Femur (tissue), 1 donor: Measurements from ENCODE around the gene BMF.

Experiments
- DNase-seq: peaks from one replicate; pipeline ENCODE4 v3.0.0-alpha.2; 2017

The BMF gene

DNA sequence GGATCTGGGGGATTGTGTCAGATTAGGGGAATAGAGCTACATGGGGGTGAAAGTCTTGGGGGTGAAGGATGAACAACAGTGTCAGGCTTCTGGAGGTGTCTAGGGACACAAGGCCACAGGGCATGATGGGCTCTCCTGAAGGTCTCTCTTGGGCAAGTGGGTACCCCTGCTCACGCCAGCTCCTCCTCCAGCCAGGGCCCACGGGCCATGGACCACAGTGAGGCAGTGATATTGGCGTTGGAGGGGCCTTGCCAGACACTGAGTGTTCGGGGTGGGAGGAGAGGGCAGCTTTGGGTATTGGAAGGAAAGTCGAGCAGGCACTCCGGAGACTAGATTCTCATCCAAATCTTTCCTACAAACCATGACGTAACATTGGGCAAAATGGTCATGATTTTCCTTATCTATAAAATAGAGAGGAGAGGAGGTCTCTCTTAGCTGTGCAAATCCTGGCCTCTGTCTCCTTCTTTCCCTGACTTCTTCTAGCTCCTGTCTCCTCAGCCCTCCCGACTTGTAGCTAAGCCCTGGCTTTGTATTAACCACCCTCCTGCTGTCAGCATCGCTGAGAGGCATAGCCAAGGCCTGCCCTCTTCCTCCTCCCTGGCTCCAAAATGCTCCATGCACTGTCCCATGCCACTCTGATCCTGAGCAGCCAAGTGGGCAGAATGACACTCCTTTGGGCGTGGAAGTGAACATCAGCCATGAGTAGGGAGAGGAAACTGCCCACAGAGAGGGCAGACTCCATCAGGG, 45.7 kb downstream of the BMF start:
- DNase-seq = no peak

DNA sequence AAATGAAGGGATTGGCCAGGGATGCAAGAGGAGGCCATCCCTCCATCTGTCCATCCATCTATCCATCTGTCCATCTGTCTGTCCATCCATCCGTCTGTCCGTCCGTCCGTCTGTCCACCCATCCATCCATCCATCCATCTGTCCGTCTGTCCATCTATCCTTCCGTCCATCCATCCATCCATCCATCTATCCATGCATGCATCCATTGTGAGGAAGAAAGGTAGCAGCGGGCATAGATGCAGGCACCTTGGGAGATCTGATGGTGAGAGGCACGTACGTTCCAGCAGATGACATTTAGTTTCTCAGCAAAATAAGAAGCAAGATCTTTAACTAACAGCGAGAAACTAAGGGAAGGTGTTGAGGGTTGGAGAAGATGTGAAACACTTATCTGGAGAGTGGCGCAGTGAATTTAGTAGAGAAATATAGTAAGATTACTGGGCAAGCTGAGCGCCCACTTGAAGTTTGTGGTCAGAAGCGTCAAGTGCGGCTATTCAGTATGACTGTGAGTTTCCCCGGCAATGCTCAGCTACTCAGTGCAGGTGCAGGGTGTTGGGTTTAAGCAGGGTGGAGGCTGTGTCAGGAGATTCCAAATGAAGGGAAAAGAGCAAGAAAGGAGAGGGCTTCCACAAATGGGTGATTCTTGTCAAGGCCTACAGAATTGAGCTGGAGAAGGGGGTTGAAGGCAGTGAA, 47.3 kb downstream of the BMF start:
- no peak for DNase-seq

DNA sequence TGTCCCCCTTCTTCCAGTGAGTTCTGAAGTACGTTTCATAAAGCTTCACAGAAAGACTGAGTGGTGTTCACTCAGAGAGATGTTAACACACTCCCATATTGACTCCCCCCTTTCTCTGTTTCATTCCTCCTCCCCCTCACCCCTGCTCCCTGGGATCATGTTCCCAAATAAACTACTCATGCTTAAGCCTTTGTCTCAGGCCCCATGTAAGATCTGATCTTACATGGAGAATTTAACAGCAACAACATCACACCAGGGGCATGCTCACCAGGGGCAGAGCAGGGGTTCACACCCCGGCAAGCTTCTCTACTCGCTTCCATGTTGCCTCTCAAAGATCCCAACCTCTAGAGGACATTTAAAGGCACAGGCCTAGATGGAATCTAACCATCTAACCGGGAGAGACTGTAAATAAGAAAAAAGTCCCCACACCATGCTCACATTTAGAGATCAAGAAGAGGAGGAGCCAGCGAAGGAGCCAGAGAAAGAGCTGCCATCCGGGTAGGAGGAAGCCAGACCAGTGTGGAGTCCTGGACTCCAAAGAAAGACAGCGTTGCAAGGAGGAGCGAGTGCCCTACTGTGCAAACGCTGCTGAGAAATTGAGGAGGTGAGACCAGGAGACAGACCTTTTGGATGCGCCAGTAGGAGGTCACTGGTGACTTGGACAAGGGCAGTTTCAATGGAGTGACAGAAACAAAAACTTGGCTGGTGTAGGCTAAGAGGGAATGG, 48.3 kb downstream of the BMF start:
- DNase-seq = no peak

DNA sequence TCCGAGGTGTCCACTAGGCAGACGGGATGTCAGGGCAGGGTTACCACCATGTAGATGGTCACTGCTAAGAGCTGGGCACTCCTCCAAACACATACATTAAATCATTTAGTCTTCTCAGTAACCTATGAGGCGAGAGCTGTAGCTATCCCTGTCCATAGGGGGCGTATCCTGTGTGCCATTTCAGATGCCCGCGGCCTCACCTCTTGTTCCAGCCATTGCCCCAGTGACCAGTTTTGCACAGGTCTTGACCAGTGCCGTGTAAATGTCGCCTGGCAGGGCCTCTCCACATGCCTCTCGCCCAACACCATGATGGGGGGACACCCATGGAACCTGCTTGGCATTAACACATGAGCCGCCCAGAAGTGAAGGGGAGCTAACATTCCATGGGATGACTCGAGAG, 48.9 kb downstream of the BMF start:
- no peak for DNase-seq

DNA sequence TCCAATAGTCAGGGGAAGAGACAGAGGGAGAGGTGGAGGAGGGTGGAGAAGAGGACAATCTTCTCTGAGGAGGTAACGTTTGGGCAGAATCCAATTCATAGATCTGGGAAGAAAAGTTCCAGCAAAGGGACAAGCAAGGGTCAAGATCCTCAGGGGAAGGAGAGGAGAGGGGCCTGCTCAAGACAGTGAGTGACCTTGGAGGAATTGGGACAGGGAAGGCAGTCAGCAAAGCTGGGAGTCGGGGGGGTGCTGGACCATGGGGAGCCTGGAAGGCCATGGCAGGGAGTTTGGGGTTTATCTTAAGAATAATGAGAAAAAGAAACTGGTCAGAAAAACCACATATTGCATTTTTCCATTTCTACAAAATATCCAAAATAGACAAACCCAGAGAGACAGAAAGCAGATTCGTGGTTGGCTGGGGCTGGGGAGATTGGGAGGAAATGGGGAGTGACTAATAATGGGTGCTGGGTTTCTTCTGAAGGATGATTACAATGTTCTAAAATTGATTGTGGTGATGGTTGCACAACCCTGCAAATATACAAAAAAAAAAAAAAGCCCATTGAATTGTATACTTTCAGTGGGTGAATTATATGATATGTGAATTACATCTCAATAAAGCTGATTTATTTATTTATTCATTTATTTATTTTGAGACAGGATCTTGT, 50.1 kb downstream of the BMF start:
- DNase-seq = no peak

DNA sequence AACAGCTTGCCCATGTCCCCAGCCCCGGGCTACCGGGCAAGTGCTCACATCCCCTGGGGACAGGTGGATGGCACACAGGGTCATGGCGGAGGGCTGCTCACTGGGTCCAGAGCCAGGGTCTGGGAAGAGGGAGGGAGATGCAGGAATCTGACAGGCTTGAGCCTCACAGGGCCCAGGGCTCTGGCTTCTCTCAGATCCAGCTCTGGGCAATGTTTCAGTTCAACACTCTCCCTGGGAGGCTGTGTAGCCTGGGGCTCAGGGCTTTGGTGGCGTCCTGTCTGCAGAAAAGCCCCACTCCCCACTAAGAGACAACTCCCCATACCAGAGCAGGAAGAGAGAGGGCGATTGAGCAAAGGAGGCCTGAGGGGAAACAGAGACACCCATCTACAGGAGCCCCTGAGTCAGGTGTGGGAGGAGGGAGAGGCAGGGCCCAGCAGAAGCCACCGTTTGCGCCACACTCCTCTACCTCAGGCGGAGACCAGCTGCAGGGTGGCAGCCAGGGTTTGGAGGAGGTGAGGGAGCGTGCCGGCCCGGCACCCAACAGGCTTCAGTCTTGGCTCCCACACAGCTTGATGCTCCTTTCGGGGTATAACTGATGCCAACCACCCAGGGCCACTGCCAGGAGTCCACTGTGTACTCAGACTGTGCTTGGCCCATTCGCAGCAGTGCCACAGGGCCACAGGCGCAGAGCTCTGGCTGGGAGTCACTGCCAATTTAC, 52.9 kb downstream of the BMF start:
- DNase-seq = no peak

DNA sequence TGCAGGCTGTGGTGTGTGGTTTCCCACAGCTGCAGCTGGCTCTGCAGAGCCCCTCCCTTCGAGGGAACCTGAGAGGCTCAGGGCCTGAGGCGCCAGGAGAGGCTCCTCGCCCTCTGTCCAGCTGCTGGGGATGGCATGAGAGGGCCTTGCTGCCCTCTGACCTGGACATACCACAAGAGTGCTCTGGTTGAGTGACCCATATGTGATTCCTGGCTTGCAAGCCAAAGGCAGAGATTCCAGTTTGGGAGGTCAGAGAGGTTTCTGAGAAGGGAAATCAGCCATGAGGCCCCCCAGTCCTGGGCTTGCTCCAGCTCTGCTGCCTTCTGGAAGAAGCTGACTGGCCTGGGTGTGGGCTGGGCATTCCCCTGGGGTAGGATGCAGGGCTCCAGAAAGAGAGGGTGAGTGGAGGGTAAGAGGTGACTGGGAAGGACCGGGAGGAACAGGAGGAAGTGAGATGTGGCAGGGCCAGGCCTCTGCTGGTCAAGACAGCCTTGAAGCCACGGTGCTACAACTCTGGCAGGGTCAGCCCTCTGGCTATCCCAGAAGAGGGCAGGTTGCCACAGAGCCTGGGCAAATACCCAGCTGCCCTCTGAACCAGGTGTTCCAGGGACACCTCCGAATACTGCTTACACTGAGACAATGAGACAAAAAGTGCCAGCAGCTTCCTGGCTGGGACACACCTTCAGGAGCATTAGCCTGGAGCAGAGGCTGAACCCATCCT, 53.7 kb downstream of the BMF start:
- peak; percentile 78 for DNase-seq

DNA sequence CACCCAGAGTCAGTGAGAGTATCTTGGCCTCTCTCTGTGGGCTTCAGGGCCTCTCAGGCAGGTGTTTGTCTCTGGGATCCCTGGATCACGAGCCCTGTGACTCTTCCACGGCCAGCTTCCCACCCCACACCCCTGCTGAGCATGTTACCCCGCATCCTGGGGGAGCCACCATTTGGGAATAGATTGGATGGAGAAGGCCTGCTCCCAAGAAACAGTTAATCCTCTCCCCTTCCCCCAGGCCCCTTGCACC, 54.1 kb downstream of the BMF start:
- DNase-seq = no peak

DNA sequence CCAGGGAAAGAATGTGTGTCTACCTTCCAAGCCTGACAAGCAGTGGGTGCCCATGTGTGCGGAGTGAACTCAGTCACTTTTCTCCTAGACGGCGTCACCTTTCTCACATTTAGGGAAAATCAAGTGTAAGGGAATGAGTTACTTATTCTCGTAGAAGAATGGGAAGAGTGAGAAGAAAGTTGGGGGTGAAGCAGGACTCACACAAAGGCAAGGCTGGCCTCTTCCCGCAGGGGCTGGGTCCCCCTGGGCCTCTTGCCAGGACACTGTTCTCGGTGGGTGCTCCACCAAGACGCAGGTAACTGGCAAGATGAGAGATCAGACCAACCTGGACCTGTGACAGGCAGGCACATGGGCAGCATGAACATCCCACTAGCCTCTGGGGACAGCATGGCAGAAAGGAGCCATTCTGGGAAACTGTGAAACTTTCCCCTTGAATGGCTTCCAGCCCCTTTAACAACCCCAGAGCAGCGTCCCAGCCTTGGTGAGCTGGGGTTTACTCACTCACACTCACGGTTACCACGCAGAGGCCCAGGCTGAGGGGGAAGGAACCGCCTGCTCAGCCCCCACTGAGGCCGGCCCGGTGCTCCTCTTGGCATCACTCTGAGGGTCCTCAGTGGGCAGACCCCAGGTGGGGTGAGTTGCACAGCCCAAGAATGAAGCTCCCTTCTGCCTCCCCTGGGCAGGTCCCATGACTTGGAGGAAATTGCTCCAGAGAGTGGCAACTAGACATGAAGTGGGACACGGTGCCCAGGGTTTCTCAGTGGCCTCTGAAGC, 54.7 kb downstream of the BMF start:
- DNase-seq = no peak

DNA sequence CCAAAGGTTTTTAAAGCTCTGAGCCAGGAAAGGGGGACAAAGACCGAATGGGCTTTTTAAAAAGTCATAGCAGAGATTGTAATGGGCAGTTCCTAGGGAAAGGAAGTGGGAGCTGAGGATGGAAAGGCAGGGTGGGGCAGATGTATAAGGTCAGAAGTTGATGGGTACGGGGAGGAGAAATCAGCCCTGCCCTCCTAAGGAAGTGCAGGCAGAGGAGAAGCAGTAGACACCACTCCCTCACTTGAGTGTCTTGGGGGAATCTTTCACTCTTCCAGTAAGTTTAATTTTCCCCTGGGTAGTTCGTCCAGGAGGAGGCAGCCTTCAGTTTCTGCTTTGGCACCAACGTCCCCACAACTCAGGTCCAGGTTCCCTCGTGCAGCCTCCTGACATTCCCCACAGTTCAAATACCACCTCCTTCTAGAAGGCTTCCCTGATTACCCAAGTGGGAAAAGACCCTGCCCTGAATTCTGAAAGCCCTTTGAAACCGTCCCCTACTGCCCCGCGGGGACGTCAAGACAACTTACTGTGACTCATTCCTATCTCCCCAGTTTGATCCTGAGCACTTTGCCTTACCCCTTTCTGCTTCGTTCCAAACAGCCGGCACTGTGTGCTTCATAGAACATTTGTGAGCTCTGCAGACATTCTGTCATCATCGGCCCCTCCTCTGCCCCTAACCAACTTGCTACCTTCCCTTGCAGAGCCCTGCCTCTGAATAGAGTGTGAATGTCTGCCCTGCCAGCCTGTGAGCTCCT, 55.4 kb downstream of the BMF start:
- DNase-seq = no peak

DNA sequence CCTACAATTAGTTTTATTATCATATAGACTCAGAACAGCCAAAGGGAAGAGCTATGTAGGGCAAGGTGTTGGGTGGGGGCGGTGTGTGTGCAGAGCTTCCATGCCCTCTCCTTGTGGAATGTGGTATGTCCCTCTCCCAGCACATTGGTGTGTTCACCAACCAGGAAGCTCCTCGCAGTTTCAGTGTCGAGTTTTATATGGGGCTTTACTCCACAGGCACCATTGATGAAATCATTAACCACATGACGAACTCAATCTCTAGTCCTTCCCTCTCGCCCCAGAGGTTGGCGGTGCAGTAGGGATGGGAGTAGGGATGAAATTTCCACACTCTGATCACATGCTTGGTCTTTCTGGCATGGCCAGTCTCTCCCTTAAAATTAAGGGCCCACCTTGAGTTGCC, 56.1 kb downstream of the BMF start:
- DNase-seq = no peak

DNA sequence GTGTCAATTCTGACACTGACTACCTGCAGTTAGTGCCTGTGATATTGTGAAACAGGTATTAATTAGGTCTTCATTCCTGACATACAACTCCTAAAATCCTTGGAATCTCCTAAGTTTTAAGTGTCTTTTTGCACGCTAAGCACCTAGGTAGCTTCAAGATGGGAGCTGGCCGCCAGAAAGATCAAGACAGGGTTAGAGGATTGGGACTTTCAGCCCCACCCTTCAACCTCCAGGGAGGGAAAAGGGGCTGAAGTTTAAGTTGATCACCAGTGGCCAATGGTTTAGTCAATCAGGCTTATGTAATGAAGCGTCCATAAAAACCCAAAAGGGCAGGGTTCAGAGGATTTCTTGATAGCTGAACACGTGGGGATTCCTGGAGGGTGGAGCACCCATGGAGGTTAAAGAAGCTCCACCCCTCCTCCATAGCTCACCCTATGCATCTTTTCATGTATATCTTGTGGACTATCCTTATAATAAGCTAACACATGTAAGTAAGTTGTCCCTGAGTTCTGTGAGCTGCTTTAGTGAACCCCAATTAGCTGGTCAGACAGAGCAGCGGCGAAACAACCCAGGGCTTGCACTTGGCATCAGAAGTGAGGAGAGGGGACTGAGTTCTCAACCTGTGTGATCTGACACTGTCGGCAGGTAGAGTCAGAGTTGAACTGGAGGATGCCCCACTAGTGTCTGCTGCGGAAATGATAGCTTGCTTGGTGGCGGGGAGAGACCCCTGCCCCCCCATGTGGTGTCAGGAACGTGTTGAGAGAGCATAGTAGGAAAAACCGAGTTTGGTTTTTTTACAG, 56.9 kb downstream of the BMF start:
- DNase-seq = no peak

DNA sequence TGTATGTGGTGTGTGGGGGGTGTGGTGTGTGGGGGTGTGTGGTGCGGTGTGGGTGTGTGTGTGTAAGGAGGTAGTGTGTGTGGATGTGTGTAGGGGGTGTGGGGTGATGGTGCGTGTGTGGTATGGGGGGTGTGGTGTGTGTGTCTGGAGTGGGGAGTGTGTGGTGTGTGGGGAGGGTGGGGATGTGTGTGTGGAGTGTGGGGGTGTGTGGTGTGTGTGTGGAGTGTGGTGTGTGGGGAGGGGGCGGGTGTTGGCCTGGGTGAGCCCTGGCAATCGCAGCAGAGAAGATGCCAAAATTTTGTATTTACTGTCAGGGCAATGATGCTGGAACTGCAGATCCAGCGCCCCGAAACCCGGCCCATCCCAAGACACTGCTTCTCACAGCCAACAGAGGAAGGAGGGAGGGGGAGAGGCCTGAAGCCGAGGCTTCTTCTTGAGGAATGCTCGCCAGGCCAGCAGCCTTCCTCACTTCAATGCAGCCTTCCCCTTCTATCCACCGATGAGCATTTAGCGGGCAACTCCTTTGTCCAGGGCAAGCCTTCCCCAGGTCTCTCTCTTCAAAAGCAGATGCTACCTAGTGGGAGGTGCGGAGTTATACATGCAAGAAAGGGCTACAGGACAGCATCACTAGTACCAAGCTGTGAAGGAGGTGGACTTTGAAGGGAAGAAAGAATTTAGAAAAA, 57.8 kb downstream of the BMF start:
- DNase-seq = peak; percentile 63

DNA sequence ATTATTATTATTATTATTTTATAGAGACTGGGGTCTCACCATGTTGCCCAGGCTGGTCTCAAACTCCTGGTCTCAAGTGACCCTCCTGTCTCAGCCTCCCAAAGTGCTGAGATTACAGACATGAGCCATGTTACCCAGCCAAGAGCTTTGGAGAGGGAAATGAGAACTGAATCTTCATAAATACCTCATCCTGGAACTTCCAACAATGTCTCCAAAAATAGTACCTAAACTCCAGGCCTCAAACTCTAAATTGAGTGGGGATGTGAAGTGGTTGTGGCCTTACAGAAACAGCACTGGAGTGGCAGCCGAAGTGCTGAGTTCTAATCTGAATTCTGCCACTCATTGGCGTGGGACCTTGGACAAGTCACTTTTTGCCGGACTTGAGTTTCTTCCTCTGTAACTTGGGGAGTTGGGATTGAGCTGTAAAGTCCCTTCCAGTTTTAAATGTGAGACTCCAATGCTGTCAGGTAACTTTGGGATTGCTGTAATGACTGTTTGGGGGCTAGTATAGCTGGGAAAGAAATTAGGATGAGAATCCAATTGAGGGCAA, 59.7 kb downstream of the BMF start:
- no peak for DNase-seq

DNA sequence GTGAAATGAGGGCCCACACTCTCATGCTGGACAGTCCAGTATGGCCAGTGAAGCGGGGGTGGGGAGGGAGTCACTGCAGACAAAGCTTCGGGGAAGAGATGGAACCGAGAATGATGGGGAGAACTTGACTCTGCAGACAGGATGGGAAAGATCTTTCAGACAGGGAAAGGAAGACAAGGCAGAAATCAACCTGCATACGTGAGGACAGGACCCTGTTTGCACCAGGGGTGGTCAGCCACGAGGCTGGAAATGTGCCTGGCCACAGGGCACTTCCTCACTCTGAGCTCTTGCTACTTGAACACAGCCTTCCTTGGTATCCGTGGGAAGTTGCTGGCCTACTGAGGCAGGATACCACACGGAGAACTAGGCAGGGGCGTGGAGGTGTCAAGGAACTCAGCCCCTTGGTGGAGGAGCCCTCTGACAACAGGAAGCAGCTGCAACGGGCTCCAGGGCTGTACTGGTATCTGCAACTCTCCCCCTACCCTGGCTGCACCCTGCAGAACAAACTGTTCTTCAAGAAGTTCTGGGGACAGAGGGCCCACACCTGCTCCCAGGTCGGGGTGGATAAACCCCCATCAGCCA, 60.4 kb downstream of the BMF start:
- DNase-seq = peak; percentile 40

DNA sequence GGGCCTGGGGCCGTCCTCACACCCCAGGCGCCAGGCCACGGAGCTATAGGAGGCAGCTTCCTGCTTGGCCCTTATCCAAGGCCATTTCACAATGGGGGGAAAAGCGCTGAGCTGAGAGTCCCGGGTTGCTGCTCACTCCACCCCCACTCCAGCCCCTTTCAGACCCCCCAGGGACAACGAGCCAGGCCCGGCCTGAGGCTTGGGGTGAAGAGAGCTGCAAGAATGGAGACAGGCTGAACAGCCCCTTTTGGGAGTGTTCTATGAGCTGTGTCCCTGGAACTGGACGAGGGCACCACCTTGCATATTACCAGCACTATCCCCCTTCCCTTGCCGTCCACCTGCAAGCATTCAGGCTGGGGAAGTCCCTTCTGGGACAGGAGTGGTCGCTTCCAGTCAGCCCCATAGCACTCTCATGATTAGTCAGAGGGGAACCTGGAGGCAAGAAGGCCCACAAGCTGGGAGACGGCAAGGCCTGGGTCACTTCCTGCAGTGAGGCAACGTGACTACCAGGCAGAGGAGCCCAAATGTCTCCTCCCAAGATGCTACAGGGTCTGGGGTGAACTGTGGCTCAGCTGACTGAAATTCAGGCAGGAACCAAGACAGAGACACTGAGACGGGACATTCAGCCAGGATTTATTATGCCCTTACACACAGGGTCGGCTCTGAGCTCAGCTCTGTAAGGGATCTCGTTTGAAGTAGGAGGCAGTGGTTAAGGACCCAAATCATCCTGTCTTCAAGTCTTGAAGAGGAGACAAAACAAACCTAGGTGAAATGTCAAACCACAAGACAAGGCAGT, 61.1 kb downstream of the BMF start:
- DNase-seq = peak; percentile 53

DNA sequence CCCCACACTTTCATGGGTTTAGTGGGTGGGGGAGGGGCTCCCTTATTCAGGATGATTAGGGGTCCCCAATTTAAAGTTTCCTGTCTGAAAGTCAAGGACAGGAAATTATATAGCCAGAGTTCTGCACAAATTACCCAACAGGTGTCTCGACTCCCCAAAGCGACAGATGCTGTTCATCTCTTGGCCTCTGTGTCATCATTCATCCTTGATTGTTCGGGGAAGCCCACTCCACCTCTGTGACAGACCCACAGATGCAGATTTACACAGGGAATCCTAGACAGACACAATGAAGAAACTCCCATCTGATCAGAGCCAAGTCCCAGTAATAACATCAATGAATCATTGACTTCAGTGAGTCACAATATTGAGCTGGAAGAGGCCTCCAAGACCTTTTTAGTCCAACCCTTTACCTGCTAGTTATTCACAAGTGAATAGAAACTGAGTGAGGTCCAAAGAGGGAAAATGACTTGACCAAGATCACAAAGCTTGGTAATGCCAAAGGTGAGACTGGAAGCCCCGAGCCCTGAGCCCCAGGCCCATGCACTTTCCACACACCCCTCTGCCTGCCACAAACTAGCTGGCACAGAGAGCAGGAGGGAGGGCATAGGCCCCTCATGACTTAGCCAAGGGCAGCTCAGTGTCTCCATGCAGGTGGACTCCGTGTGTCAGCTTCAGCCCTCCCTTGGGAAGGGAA, 61.8 kb downstream of the BMF start:
- DNase-seq = no peak
